ENCODE results near the gene BRD2.
"Not testable (repeated sequence)": the region's sequence is repeated elsewhere in the genome, so short reads cannot be mapped to it uniquely, and the experiment has no call there.

BRD2 gene

GRCh38 chr6:32968093-32968866 is at the start of gene BRD2:
Gene BRD2, plus strand, starts transcription at chr6:32968594. Its CDS starts 4,305 bp downstream, at chr6:32972899.
- DNase-seq (ENCODE audit: low spot score), result peak; percentile 99

- no peak for DNase-seq (ENCODE audit: low spot score)
Measured at GRCh38 chr6:32920715-32921114, 47.7 kb upstream of the BRD2 start.

GRCh38 chr6:32922083-32922482 is 46.3 kb upstream of the BRD2 start:
- DNase-seq (ENCODE audit: low spot score), result no peak

GRCh38 chr6:32931211-32931610 is 37.2 kb upstream of the BRD2 start:
- DNase-seq (ENCODE audit: low spot score), result no peak

DNA sequence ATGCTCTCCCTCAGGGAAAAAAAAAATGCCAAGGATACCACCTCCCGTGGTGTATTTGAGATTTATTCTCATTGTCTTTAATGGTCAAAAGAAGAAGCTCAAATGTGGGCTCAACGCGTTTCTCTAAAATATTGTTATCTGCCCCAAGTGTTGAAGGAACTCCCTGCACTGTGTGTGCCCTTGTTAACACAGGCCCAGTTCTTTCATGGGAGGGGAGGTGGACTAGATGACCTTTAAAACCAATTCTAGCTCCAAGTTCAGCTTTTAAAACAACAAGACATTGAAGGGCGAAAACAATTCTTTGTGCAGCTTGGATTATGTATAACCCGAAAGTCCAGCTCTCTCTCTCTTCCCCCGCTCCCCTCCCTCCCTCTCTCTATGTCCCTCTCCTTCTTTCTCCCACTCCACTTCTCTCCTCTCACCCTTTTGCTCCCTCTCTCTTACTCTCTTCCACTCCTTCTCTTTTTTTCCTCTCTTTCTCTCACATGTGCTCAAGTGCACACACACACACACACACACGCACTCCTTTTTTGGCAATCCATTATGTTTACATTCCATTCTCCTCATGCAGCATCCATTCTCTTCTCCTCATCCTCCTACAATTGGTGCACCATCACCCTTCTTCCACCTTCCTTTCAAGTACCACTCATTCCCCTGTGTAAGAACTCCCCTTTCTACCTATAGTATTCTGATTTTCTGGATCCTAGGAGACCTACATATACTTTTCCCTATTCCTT is 36.1 kb upstream of the BRD2 start:
- no peak for DNase-seq (ENCODE audit: low spot score)

DNA sequence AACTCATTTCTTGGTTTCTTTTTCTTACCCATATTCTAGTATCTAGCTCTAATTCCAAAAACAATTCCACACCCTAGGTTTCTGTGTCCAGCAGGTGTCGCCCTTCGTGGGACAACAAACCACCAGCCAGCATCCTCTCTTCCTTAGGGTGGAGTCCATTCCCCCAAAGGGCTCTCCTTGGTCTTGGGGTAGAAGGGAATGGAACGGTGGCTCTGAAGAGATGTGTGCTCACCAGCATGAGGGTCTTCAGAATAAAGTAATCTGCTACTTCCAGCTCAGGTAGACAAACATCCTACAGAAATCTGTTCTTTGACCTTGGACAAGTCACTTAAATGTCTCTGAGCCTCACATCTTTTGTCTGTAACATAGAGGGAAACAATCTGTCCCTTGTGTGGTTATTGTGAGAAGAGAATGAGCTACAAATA is 34.7 kb upstream of the BRD2 start:
- peak; percentile 91 for DNase-seq (ENCODE audit: low spot score)

DNA sequence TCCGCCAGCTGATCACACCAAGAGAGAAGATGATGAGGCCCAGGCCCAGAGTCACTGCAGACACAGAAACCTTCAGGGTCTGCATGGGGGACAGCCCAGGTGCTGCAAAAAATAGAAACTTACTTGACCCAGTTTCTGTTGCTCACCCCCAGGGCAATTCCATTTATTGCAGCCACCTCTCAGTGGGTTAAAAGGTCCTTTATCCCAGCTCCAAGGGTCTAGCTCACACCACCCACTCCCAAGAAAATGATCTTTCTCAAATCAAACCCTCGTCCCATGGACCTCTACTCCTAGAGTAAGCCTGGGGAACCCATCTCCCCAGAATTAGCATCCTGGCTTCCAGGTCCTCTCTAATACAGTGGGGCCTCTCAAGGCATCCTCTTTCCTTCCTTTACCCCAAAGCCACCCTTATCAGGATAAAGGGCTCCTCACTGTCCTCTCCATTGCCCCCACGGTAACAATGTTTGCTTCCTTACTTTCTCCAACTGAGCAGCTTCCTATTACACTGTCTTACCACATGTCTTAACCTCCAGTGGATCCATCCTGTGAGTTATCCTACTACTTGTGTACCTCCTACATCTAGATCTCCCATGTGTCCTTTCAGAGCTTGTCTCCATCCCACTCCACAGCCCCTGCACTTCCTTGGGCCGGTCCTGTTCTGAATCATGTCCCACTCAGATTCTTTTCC is 32.7 kb upstream of the BRD2 start:
- no peak for DNase-seq (ENCODE audit: low spot score)

- DNase-seq (ENCODE audit: low spot score), result no peak
Measured at GRCh38 chr6:32936239-32937152, 31.9 kb upstream of the BRD2 start.

- no peak for DNase-seq (ENCODE audit: low spot score)
Measured at GRCh38 chr6:32937230-32937633, 31.2 kb upstream of the BRD2 start.

GRCh38 chr6:32938494-32938893 is 29.9 kb upstream of the BRD2 start:
- DNase-seq (ENCODE audit: low spot score), result no peak

GRCh38 chr6:32940656-32941213 is 27.7 kb upstream of the BRD2 start, which contains the start of gene HLA-DMB:
Gene HLA-DMB, minus strand, starts transcription at chr6:32941028. Its CDS starts 221 bp downstream, at chr6:32940807.
- DNase-seq (ENCODE audit: low spot score), result peak; percentile 55

DNA sequence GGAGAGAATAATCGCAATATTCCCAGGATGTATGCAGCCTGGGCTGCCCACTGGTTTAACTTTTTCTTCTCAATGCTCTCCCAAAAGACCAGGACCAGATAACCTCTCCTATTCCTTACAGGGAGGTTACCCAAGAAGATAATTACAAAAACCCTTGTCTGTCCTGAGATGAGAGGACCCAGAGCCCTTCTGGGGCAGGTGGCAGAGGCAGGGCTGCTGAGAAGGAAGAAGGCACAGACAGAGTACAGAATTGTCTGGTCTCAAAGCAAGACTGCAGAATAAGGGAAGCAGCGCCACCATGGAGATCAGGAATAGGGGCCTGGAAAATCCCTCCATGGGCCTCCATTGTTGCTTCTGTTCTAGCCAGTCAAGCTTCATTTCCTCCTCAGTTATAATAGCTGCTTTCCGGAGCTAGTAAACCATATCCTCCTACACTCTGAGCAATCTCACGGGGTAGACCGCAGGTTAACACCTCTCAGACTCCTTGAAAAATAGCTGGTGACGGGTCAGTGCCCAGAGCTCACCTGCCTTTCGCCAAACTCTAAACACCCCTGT is 27.1 kb upstream of the BRD2 start:
- no peak for DNase-seq (ENCODE audit: low spot score)

DNA sequence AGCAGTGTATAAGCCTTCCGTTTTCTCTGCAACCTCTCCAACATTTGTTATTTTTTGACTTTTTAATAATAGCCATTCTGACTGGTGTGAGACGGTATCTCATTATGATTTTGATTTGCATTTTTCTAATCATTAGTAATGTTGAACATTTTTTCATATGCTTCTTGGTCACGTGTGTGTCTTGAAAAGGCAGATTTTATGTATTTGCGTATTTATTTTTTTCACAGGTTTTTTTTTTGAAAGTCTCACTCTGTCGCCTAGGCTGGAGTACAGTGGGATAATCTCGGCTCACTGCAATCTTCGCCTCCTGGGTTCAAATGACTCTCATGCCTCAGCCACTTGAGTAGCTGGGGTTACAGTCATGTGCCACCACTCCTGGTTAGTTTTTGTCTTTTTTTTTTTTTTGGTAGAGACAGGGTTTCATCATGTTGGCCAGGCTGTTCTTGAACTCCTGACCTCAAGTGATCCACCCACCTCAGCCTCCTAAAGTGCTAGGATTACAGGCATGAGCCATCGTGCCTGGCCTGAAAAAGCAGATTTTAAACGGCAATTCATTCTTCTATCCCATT is 25.8 kb upstream of the BRD2 start:
- not testable (repeated sequence) for DNase-seq (ENCODE audit: low spot score)

GRCh38 chr6:32943864-32944649 is 24.3 kb upstream of the BRD2 start:
- no peak for DNase-seq (ENCODE audit: low spot score)

DNA sequence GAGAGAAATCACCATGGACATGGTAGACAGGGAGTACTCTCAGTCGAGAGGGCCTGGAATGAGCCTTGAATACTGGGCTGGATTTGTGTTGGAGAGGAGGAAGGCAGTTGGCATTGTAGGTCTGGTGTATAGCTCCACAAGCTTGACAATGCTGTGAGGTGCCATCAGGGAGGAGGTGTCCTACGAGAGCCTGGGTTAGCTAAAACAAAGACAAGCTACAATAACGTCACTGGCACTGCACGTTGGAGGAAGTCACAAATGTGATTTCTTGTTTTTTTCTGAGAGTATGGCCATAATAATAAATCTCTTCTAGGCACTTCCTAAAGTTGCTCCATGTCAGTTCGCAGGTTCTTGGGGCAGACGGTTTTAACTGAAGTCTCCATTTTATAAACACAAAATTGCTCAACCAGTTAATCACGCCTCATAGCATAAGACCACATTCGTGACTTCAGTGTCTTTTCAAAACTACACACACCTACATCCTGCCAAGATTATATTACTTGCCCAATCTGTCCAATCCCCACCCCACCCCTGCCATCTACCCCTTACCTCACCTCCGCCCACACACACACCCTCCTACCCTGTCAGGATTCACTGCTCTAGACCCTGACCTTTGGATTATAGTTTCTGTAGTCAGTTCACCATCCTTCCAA is 23.2 kb upstream of the BRD2 start:
- DNase-seq (ENCODE audit: low spot score), result no peak

GRCh38 chr6:32945953-32946352 is 22.4 kb upstream of the BRD2 start:
- no peak for DNase-seq (ENCODE audit: low spot score)

DNA sequence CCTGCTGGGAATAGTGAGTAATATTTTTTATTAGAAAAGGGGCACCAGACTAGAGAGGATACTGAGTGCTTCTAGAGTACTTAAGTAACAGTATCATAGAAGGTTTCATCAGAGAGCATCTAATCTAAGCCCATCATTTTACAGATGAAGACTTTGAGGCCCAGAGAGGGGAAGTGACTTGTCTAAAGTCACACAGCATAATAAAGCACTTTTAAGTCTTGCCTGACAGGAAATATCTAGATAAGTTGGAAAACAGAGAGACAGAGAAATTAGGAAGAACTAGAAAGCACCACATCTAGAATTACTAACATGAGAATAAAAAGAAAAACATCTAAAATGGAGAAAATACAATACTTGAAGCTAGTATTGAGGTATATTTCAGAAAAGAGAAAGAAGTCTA is 21.5 kb upstream of the BRD2 start:
- no peak for DNase-seq (ENCODE audit: low spot score)

GRCh38 chr6:32947552-32948465 is 20.6 kb upstream of the BRD2 start:
- peak; percentile 51 for DNase-seq (ENCODE audit: low spot score)

All from hematopoietic multipotent progenitor cell treated with erythropoietin and hydrocortisone succinate and interleukin-3 and kit ligand, for 17 days (in vitro differentiated cells).